IMR-90 (cell line): ENCODE data around the gene ZDHHC21. TPM values are rescaled to one million over a fixed set of nuclear protein-coding genes. Genes with fewer than 3 reads are reported as not detected.

Source experiments
- ATAC-seq: fragments of 200-7000 bp; cut with Tn5 transposase; 2 replicates; pipeline ENCODE4 v1.9.1; 2020; ENCODE audit warnings: low read depth, mild to moderate bottlenecking, moderate library complexity
- BruUV-seq: library from RNA; stranded (reverse); fragments of 400-500 nt; replicated peaks from 2 replicates; lab custom pipeline; 2021; lab: Mats Ljungman, UMichigan
- CTCF ChIA-PET: fragments of 300-600 bp; formaldehyde crosslinking; extraction: SDS; loops from one replicate; lab custom pipeline; 2021; ENCODE audit warnings: antibody characterized with exemption; lab: Yijun Ruan, JAX
- POLR2A ChIA-PET: fragments of 300-600 bp; sonication (Branson Sonifier 250); formaldehyde crosslinking; loops from one replicate; lab custom pipeline; 2022; ENCODE audit warnings: antibody characterized with exemption; ENCODE audit not compliant: unreplicated experiment; lab: Charles Lee
- DNase-seq: peaks from one replicate; pipeline ENCODE4 v3.0.0; 2013
- H2AFZ ChIP-seq: replicated peaks from 2 replicates; pipeline ENCODE3; 2013; ENCODE audit warnings: low read length, mild to moderate bottlenecking; ENCODE audit not compliant: poor library complexity
- H2AK5ac ChIP-seq: 2 replicates; pipeline ENCODE4 v1.6.1; 2013; ENCODE audit warnings: low read depth, low read length, inconsistent platforms
- H2AK9ac ChIP-seq: replicated peaks from 2 replicates; pipeline ENCODE3; 2013; ENCODE audit warnings: mild to moderate bottlenecking, low read depth, low read length, moderate library complexity; ENCODE audit not compliant: poor library complexity
- H2BK120ac ChIP-seq: 2 replicates; pipeline ENCODE4 v1.6.1; 2013; ENCODE audit warnings: low read depth, low read length, inconsistent platforms
- H2BK15ac ChIP-seq: 3 replicates; pipeline ENCODE4 v1.6.1; 2013; ENCODE audit warnings: low read depth, low read length, inconsistent platforms
- H2BK20ac ChIP-seq: 2 replicates; pipeline ENCODE4 v1.6.1; 2013; ENCODE audit warnings: low read depth, mild to moderate bottlenecking, inconsistent platforms, low read length, moderate library complexity
- H2BK5ac ChIP-seq: 2 replicates; pipeline ENCODE4 v1.6.1; 2013; ENCODE audit warnings: mild to moderate bottlenecking, low read depth, low read length, inconsistent platforms; ENCODE audit not compliant: poor library complexity, severe bottlenecking
- H3K14ac ChIP-seq: replicated peaks from 2 replicates; pipeline ENCODE4 v1.6.1; 2013; ENCODE audit warnings: low read depth, low read length, inconsistent platforms
- H3K18ac ChIP-seq: 2 replicates; pipeline ENCODE4 v1.6.1; 2013; ENCODE audit warnings: low read depth, low read length, control low read depth
- H3K23ac ChIP-seq: 2 replicates; pipeline ENCODE4 v1.6.1; 2013; ENCODE audit warnings: low read depth, low read length, inconsistent platforms
- H3K27ac ChIP-seq: 2 replicates; pipeline ENCODE4 v1.5.1; 2013; ENCODE audit warnings: mild to moderate bottlenecking, control low read depth, low read length; ENCODE audit not compliant: insufficient read depth
- H3K27me3 ChIP-seq: 2 replicates; pipeline ENCODE4 v1.6.1; 2013; ENCODE audit warnings: low read length; ENCODE audit not compliant: control insufficient read depth, insufficient read depth
- H3K36me3 ChIP-seq: 2 replicates; pipeline ENCODE4 v1.6.1; 2013; ENCODE audit warnings: low read length, mixed read lengths; ENCODE audit not compliant: control insufficient read depth, insufficient read depth
- H3K4ac ChIP-seq: 2 replicates; pipeline ENCODE4 v1.6.1; 2013; ENCODE audit warnings: low read depth, low read length, inconsistent platforms
- H3K4me1 ChIP-seq: 2 replicates; pipeline ENCODE4 v1.6.1; 2013; ENCODE audit warnings: low read length, mixed read lengths; ENCODE audit not compliant: control insufficient read depth, insufficient read depth
- H3K4me2 ChIP-seq: 2 replicates; pipeline ENCODE4 v1.6.1; 2013; ENCODE audit warnings: low read depth, mild to moderate bottlenecking, control low read depth, low read length, moderate library complexity
- H3K4me3 ChIP-seq: 2 replicates; pipeline ENCODE4 v1.5.1; 2013; ENCODE audit warnings: low read depth, mild to moderate bottlenecking, control low read depth, low read length, moderate library complexity; ENCODE audit not compliant: insufficient read depth
- H3K56ac ChIP-seq: 2 replicates; pipeline ENCODE4 v1.6.1; 2013; ENCODE audit warnings: low read length, inconsistent platforms; ENCODE audit not compliant: insufficient read depth; ENCODE audit errors: extremely low read depth
- H3K79me1 ChIP-seq, 2 experiments: 2 replicates each; pipeline ENCODE4 v1.6.1; 2013; ENCODE audit warnings: low read length in 2 of 2, inconsistent platforms in 1 of 2, low read depth in 1 of 2
- H3K9ac ChIP-seq: 2 replicates; pipeline ENCODE4 v1.6.1; 2013; ENCODE audit warnings: low read depth, low read length, control low read depth
- H3K9me1 ChIP-seq: 2 replicates; pipeline ENCODE4 v1.6.1; 2013; ENCODE audit warnings: low read length, inconsistent platforms; ENCODE audit not compliant: insufficient read depth
- H3K9me3 ChIP-seq: 2 replicates; pipeline ENCODE4 v1.6.1; 2013; ENCODE audit warnings: low read length; ENCODE audit not compliant: control insufficient read depth, insufficient read depth
- H4K20me1 ChIP-seq: 2 replicates; pipeline ENCODE4 v1.6.1; 2013; ENCODE audit warnings: low read length, inconsistent platforms; ENCODE audit not compliant: insufficient read depth
- H4K5ac ChIP-seq: 2 replicates; pipeline ENCODE4 v1.6.1; 2013; ENCODE audit warnings: mild to moderate bottlenecking, low read depth, low read length, control low read depth
- H4K8ac ChIP-seq, 2 experiments: 2 replicates each; pipeline ENCODE4 v1.6.1; 2013; ENCODE audit warnings: low read depth in 2 of 2, low read length in 2 of 2, control low read depth in 1 of 2, inconsistent platforms in 1 of 2
- H4K91ac ChIP-seq: 2 replicates; pipeline ENCODE4 v1.6.1; 2013; ENCODE audit warnings: low read depth, low read length, inconsistent platforms; ENCODE audit not compliant: insufficient read depth
- FOS ChIP-seq: fragments of 150-350 bp; IDR thresholded peaks from 2 replicates; pipeline ENCODE4 v1.6.1; 2016; ENCODE audit warnings: low read depth, low read length
- WGBS, 2 experiments: methylation state at CpG; one replicate each; pipeline versions ENCODE4 v1.1.5 to v1.1.7; 2013; ENCODE audit warnings: missing lambda C conversion rate in 2 of 2; ENCODE audit not compliant: insufficient read length in 1 of 2; ENCODE audit errors: extremely low coverage in 2 of 2; 5-methylcytosine and 5-hydroxymethylcytosine counted together
- dilution Hi-C: fragments of 300-500 bp; cut with HindIII; formaldehyde crosslinking; loops from one replicate; pipeline ENCODE4 v1.14.3; 2018; ENCODE audit warnings: low sequenced_read_pairs; ENCODE audit not compliant: unreplicated experiment
- in situ Hi-C: fragments of 300-500 bp; cut with MboI; formaldehyde crosslinking; loops from 3 replicates; pipeline ENCODE4 v1.14.3; 2019; ENCODE audit warnings: low sequenced_read_pairs, inconsistent platforms, mixed read lengths
- intact Hi-C: fragments of 100-400 bp; cut with micrococcal nuclease; formaldehyde crosslinking; loops from 2 replicates; pipeline ENCODE4 v1.10.0; 2022
- polyA plus RNA-seq, 3 experiments: library from polyadenylated mRNA; depleted of rRNA; stranded (reverse); fragments of >200 nt; gene quantifications; 2 replicates each; pipeline ENCODE4 v1.2.3, GENCODE V29; 2012; ENCODE audit warnings: low replicate concordance in 1 of 3
- total RNA-seq: library from RNA; depleted of rRNA; stranded (reverse); fragments of >200 nt; gene quantifications from 2 replicates; pipeline ENCODE4 v1.2.3, GENCODE V29; 2012

The ZDHHC21 gene
- total and polyA plus RNA-seq, 2 of the 4 experiments (the other 2 are of a cell fraction): 2.8 to 4.5 TPM

- DNase-seq (no peak), ATAC-seq (no peak)
- TF ChIP-seq FOS: no peak
- no peak overlapping the region for H3K27ac ChIP-seq
- no peak overlapping the region for H4K5ac ChIP-seq
- H2AK9ac ChIP-seq: no peak overlapping the region
- dilution Hi-C loops: no loop called here
- BruUV-seq: no TSS peak
- H3K79me1 ChIP-seq: no peaks in the 10 kb centered on the region
- intact Hi-C loops: no loop called here
- H3K9me3 ChIP-seq: no peaks in the 10 kb centered on the region
- no peak overlapping the region for H3K56ac ChIP-seq
- H3K4me2 ChIP-seq: no peak overlapping the region
- ChIA-PET CTCF (no interaction called here), POLR2A (no interaction called here)
- H3K36me3 ChIP-seq: no peaks in the 10 kb centered on the region
- H3K4ac ChIP-seq: no peak overlapping the region
- H3K14ac ChIP-seq: no peak overlapping the region
- no peak overlapping the region for H3K9ac ChIP-seq
- no peaks in the 10 kb centered on the region for H3K9me1 ChIP-seq
- no peak overlapping the region for H3K23ac ChIP-seq
- H4K20me1 ChIP-seq: no peaks in the 10 kb centered on the region
- H4K91ac ChIP-seq: no peak overlapping the region
- no peaks in the 10 kb centered on the region for H3K27me3 ChIP-seq
- H4K8ac ChIP-seq: no peak overlapping the region
- no peak overlapping the region for H3K18ac ChIP-seq
- H3K4me1 ChIP-seq: no peaks in the 10 kb centered on the region
- H2BK5ac ChIP-seq: no peak overlapping the region
- no peak overlapping the region for H3K4me3 ChIP-seq
- no peak overlapping the region for H2BK20ac ChIP-seq
- in situ Hi-C loops: no loop called here
- H2AFZ ChIP-seq: no peak overlapping the region
- no peak overlapping the region for H2BK15ac ChIP-seq
- 40% methylated on average over 1 of the region's 1 CpG; no CpG with 5 or more reads in 1 of the 2 experiments for WGBS, 2 experiments
- no peak overlapping the region for H2BK120ac ChIP-seq
- no peak overlapping the region for H2AK5ac ChIP-seq
Measured at GRCh38 chr9:14574173-14574572, 119.1 kb downstream of the ZDHHC21 start.
